Brain microvascular endothelial cell (primary cell): ENCODE data around the gene KLHL3.

Experiments used
- DNase-seq: peaks from one replicate; pipeline ENCODE4 v3.0.0-alpha.2; 2020
- H3K27ac ChIP-seq: fragments of 250-450 bp; sonication (Bioruptor Pico); 2 replicates; pipeline ENCODE4 v1.5.1; 2020; ENCODE audit warnings: mild to moderate bottlenecking, moderate library complexity
- H3K27me3 ChIP-seq: fragments of 250-450 bp; sonication (Bioruptor Pico); replicated peaks from 2 replicates; pipeline ENCODE4 v1.5.1; 2020; ENCODE audit warnings: mild to moderate bottlenecking
- H3K36me3 ChIP-seq: fragments of 250-450 bp; sonication (Bioruptor Pico); replicated peaks from 2 replicates; pipeline ENCODE4 v1.5.1; 2020; ENCODE audit warnings: mild to moderate bottlenecking
- H3K4me3 ChIP-seq: 2 replicates; pipeline ENCODE4 v1.5.1; 2011; ENCODE audit warnings: low read depth, mild to moderate bottlenecking, control low read depth, low read length, moderate library complexity
- in situ Hi-C: cut with HindIII; loops from 2 replicates; pipeline ENCODE4 v1.10.0; 2017; ENCODE audit warnings: low sequenced_read_pairs, low pct_ligation_motif_present
- TF ChIP-seq, protein P1 (sequence below): IDR thresholded peaks from 2 replicates; pipeline ENCODE4 v1.5.1; 2011; ENCODE audit warnings: low read depth, mild to moderate bottlenecking, moderate library complexity, low read length, control low read depth, inconsistent platforms; ENCODE audit errors: missing control alignments

KLHL3 gene

DNA sequence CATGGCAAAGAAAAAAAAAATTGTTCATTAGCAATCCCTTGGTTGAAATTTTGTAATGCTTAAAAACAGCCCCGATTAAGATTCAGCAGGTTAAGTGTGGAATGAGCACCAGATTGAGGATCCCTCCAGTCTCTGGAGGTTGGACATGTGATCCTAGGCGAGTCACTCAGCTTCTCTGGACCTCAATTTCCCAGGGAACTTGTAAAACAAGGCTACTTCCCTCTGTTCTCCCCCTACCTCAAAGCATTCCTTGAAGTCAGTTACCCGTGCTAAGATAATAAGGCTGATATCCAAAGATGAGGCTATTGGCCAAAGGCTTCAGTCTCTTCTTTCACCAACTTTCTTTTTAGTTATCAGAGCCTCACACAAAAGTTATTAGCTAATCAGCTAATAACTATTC lies 2.9 kb downstream of the KLHL3 start:
- Histone ChIP-seq H3K4me3 (no peak overlapping the region), H3K36me3 (no peaks in the 10 kb centered on the region), H3K27ac (no peak overlapping the region), H3K27me3 (no peaks in the 10 kb centered on the region)
- TF ChIP-seq, protein P1, sequence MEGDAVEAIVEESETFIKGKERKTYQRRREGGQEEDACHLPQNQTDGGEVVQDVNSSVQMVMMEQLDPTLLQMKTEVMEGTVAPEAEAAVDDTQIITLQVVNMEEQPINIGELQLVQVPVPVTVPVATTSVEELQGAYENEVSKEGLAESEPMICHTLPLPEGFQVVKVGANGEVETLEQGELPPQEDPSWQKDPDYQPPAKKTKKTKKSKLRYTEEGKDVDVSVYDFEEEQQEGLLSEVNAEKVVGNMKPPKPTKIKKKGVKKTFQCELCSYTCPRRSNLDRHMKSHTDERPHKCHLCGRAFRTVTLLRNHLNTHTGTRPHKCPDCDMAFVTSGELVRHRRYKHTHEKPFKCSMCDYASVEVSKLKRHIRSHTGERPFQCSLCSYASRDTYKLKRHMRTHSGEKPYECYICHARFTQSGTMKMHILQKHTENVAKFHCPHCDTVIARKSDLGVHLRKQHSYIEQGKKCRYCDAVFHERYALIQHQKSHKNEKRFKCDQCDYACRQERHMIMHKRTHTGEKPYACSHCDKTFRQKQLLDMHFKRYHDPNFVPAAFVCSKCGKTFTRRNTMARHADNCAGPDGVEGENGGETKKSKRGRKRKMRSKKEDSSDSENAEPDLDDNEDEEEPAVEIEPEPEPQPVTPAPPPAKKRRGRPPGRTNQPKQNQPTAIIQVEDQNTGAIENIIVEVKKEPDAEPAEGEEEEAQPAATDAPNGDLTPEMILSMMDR, result no peak
- DNase-seq, result no peak
- in situ Hi-C loops, result no loop called here

DNA sequence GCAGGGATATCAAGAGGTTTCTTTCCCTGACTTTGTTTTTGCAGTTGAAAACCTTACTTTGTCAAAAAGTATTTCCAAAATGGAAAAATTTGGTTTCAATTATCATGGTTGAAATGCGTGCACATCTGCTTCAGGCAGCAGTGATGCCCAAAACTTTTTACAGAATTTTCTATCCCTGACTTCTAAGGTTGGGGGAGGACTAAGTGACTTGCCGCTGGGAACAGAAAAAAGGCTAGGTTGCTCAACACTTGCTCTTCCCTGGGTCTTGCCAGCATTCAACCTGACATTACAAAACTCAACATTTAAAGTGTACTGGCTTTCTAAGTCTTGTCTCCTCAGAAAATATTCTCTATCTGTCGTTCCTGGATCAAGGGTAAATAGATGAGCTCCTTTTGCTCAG lies 4.7 kb downstream of the KLHL3 start:
- in situ Hi-C loops, result no loop called here
- Histone ChIP-seq H3K36me3 (no peaks in the 10 kb centered on the region), H3K27me3 (no peaks in the 10 kb centered on the region), H3K27ac (no peak overlapping the region), H3K4me3 (no peak overlapping the region)
- DNase-seq, result no peak
- TF ChIP-seq, protein P1, result no peak

DNA sequence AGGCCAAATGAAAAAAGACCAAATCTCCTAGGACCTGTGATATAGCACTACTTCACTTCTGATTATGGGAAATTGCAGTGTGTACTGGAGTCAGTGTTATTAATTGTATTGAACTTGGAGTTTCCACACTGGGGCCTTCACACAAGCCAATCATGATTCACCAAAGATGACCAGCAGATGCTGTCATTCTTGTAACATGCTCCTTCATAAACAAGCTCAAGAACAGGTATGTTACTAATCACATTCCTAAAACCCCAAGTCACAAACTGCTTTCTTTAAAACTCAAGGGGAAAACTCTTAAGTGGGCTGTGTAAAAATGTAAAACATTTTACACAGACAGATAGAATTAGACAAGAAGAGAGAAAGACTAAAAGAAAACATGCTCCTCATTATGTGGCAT lies 5.6 kb downstream of the KLHL3 start:
- H3K27ac ChIP-seq, result no peak overlapping the region

DNA sequence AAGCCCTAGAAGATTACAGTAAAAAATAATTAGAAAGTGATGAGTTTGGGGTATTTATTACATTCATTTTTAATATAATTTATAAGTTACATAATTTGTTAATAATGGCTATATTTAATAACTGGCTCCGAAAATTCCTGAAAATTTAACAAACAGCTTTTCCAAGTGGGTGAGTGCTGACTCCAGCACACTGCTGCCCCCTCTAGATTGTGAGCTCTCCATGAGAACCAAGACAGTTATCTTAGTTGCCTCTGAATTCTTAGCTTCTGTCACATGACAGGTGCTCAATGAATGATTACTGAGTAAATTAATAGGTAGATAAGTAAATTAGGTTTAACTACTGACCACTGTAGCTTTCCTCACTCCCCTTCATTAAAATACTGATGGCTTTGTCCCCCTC lies 7.8 kb downstream of the KLHL3 start:
- in situ Hi-C loops, result no loop called here
- no peaks in the 10 kb centered on the region for H3K27me3 ChIP-seq
- H3K4me3 ChIP-seq, result no peak overlapping the region
- H3K36me3 ChIP-seq, result no peaks in the 10 kb centered on the region
- DNase-seq, result no peak
- TF ChIP-seq, protein P1, result peak; percentile 33
- H3K27ac ChIP-seq, result no peak overlapping the region

More for the DNA sequence above, 5.6 kb downstream of the KLHL3 start:
- TF ChIP-seq, protein P1, result no peak
- DNase-seq, result peak; percentile 28
- no peak overlapping the region for H3K4me3 ChIP-seq
- H3K36me3 ChIP-seq, result no peaks in the 10 kb centered on the region
- in situ Hi-C loops, result no loop called here
- no peaks in the 10 kb centered on the region for H3K27me3 ChIP-seq

DNA sequence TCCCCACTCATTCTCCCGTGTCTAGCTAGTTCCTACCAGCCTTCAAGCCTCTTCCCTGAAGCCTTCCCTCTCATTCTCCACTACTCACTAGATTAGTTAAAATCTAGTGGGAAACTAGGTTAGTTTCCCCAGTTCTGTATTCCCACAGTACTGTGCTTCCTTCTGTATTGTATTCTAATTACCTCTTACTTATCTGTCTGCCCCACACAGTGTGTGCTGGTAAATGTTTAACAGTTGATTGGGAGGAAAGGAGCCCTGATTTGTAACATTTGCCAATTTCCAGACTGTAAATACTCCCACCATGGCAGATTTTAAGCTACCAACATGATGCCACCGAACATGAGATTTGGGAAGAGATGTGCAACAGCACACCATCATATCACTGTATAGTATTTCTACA lies 8.3 kb downstream of the KLHL3 start:
- H3K27ac ChIP-seq, result no peak overlapping the region
- in situ Hi-C loops, result no loop called here
- no peaks in the 10 kb centered on the region for H3K36me3 ChIP-seq
- no peak overlapping the region for H3K4me3 ChIP-seq
- DNase-seq, result no peak
- TF ChIP-seq, protein P1, result no peak
- H3K27me3 ChIP-seq, result no peaks in the 10 kb centered on the region

DNA sequence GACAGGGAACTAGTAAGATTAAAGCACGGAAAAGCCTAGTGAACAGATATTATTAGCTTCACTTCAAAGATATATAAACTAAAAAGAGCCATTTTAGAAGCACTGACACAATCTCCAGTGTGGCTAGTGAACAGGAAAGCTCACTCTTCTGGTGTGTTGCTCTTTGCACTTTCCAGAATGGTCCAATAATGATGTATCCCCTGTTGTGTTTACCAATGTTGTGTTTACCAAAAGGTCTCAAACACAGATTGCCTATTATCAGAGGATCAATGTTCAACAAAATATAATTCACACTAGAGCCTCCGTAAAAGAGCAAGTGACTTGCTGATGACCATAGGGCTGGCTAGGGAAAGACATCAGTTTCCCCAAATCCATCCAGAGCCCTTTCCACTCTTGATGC lies 11.6 kb downstream of the KLHL3 start:
- Histone ChIP-seq H3K27ac (no peak overlapping the region), H3K36me3 (no peaks in the 10 kb centered on the region), H3K4me3 (no peak overlapping the region), H3K27me3 (no peaks in the 10 kb centered on the region)
- in situ Hi-C loops, result no loop called here
- TF ChIP-seq, protein P1, result no peak
- DNase-seq, result no peak
